Stimulated activated CD4-positive, alpha-beta T cell treated with anti-CD3 and anti-CD28 coated beads, Interleukin-12 subunit alpha, Interleukin-12 subunit beta, amount 100 ng/mL, for 24 hours (primary cell): ENCODE measurements around the gene BBLN.

ENCODE experiments used
- DNase-seq, 2 experiments: peaks; one replicate each; pipeline ENCODE4 v3.0.0-alpha.2; 2020; ENCODE audit warnings: low read depth in 2 of 2

The BBLN gene

GRCh38 chr9:128190013-128190412 lies 29.9 kb downstream of the BBLN start:
- DNase-seq, result no peak

- DNase-seq, result peak in 1 of 2 experiments; percentile 10
Observed at GRCh38 chr9:128190516-128191405, 30.7 kb downstream of the BBLN start.

GRCh38 chr9:128191406-128192046 lies 31.5 kb downstream of the BBLN start, which contains the start of gene CIZ1:
CIZ1 (minus strand) TSS chr9:128191572; CDS start chr9:128190857, 715 bp downstream.
- DNase-seq, result peak; percentile 44 to 61

- peak in 1 of 2 experiments; percentile 34 for DNase-seq
Observed at GRCh38 chr9:128192601-128193371, 32.7 kb downstream of the BBLN start.

- DNase-seq, result no peak
Observed at GRCh38 chr9:128193469-128194096, 33.5 kb downstream of the BBLN start.

- no peak for DNase-seq
Observed at GRCh38 chr9:128201441-128202369, 41.6 kb downstream of the BBLN start.

- DNase-seq, result no peak
Observed at GRCh38 chr9:128202648-128203023, 42.6 kb downstream of the BBLN start.

GRCh38 chr9:128203024-128203706 lies 43.1 kb downstream of the BBLN start, which contains the start of gene DNM1:
DNM1 (plus strand) TSS chr9:128203379; CDS start chr9:128203471, 92 bp downstream.
- peak; percentile 36 to 45 for DNase-seq

- DNase-seq, result no peak
Observed at GRCh38 chr9:128203707-128204551, 43.9 kb downstream of the BBLN start.

GRCh38 chr9:128204858-128205257 lies 44.8 kb downstream of the BBLN start:
- DNase-seq, result no peak

- DNase-seq, result no peak
Observed at GRCh38 chr9:128205296-128205944, 45.4 kb downstream of the BBLN start.

- no peak for DNase-seq
Observed at GRCh38 chr9:128206484-128206883, 46.4 kb downstream of the BBLN start.

- no peak for DNase-seq
Observed at GRCh38 chr9:128206916-128207910, 47.1 kb downstream of the BBLN start.

- no peak for DNase-seq
Observed at GRCh38 chr9:128208386-128208785, 48.3 kb downstream of the BBLN start.

GRCh38 chr9:128208946-128209669 lies 49.0 kb downstream of the BBLN start:
- DNase-seq, result no peak

- no peak for DNase-seq
Observed at GRCh38 chr9:128211186-128211980, 51.3 kb downstream of the BBLN start.
